B cell (primary cell): ENCODE measurements around the gene PRDM11. TPM values are rescaled to one million over a fixed set of nuclear protein-coding genes. Genes with fewer than 3 reads are reported as not detected.
A peak's percentile ranks its signal among the peaks of the same experiment; 100 is the strongest.

Experiments used
- ATAC-seq: fragments of 200-7000 bp; cut with Tn5 transposase; one replicate; pipeline ENCODE4 v1.10.0; 2021; ENCODE audit warnings: low read depth, mild to moderate bottlenecking, moderate number of reproducible peaks, moderate library complexity
- CTCF ChIA-PET: fragments of 350-600 bp; sonication (Branson Sonifier 250); formaldehyde crosslinking; loops from one replicate; lab custom pipeline; 2021; ENCODE audit warnings: antibody characterized with exemption, inconsistent platforms; lab: Charles Lee
- POLR2A ChIA-PET: fragments of 350-600 bp; sonication (Branson Sonifier 250); formaldehyde crosslinking; loops from one replicate; lab custom pipeline; 2021; ENCODE audit warnings: antibody characterized with exemption; lab: Charles Lee
- DNase-seq: peaks from one replicate; pipeline ENCODE4 v3.0.0; 2013
- H2AFZ ChIP-seq: 2 replicates; pipeline ENCODE4 v1.6.1; 2012; ENCODE audit warnings: mild to moderate bottlenecking, low read depth, low read length; ENCODE audit not compliant: insufficient read depth, poor library complexity, severe bottlenecking
- H3K27ac ChIP-seq, 2 donors: 1 replicate in 1 of 2; 2 replicates in 1 of 2; pipeline ENCODE4 v1.5.1; 2012 to 2013; ENCODE audit warnings: low read length in 2 of 2, mild to moderate bottlenecking in 2 of 2, moderate library complexity in 1 of 2
- H3K27me3 ChIP-seq, 4 experiments: fragments of 200-600 bp in 1 of 4; sonication (generic) in 1 of 4; replicated peaks in 1 of 4; 1 replicate in 2 of 4; 2 replicates in 2 of 4; pipeline versions ENCODE4 v1.6.1 to v1.7.0; 2013 to 2016; ENCODE audit warnings: low read length in 3 of 4, mild to moderate bottlenecking in 2 of 4, mixed read lengths in 1 of 4, moderate library complexity in 1 of 4; ENCODE audit not compliant: insufficient read depth in 4 of 4, control insufficient read depth in 3 of 4; ENCODE audit errors: control extremely low read depth in 1 of 4
- H3K36me3 ChIP-seq, 2 experiments: replicated peaks in 1 of 2; 1 replicate in 1 of 2; 2 replicates in 1 of 2; pipeline versions ENCODE4 v1.6.1 to v1.7.1; 2013; ENCODE audit warnings: low read length in 1 of 2; ENCODE audit not compliant: insufficient read depth in 2 of 2, control insufficient read depth in 1 of 2; ENCODE audit errors: control extremely low read depth in 1 of 2, extremely low read depth in 1 of 2
- H3K4me1 ChIP-seq, 2 donors: fragments of 200-600 bp in 1 of 2; sonication (generic) in 1 of 2; 1 replicate in 1 of 2; 2 replicates in 1 of 2; pipeline versions ENCODE4 v1.5.1 to v1.6.1; 2013 to 2017; ENCODE audit warnings: low read length in 2 of 2; ENCODE audit not compliant: control insufficient read depth in 2 of 2, insufficient read depth in 2 of 2
- H3K4me2 ChIP-seq: replicated peaks from 2 replicates; pipeline ENCODE3; 2012; ENCODE audit warnings: mild to moderate bottlenecking, low read depth, low read length; ENCODE audit not compliant: poor library complexity, severe bottlenecking
- H3K4me3 ChIP-seq, 5 experiments: fragments of 200-600 bp in 1 of 5; sonication (generic) in 1 of 5; 1 replicate in 3 of 5; 2 replicates in 2 of 5; pipeline versions ENCODE4 v1.5.1 to v1.7.0; 2011 to 2016; ENCODE audit warnings: low read length in 4 of 5, mild to moderate bottlenecking in 4 of 5, low read depth in 2 of 5, control low read depth in 1 of 5, moderate library complexity in 1 of 5; ENCODE audit not compliant: insufficient read depth in 1 of 5; ENCODE audit errors: control extremely low read depth in 1 of 5, extremely low read depth in 1 of 5
- H3K79me2 ChIP-seq: fragments of 200-600 bp; sonication (generic); one replicate; pipeline ENCODE4 v1.6.0; 2016; ENCODE audit warnings: low read length; ENCODE audit not compliant: control insufficient read depth, insufficient read depth
- H3K9ac ChIP-seq: fragments of 200-600 bp; sonication (generic); 2 replicates; pipeline ENCODE4 v1.6.1; 2017; ENCODE audit warnings: mild to moderate bottlenecking, low read length, moderate library complexity
- H3K9me3 ChIP-seq, 3 donors: one replicate each; pipeline versions ENCODE4 v1.6.1 to v1.7.1; 2013; ENCODE audit warnings: low read length in 2 of 3; ENCODE audit not compliant: control insufficient read depth in 2 of 3, insufficient read depth in 1 of 3; ENCODE audit errors: control extremely low read depth in 1 of 3
- H4K20me1 ChIP-seq: 2 replicates; pipeline ENCODE4 v1.6.0; 2012; ENCODE audit warnings: mild to moderate bottlenecking, low read length; ENCODE audit not compliant: insufficient read depth, control insufficient read depth, poor library complexity, severe bottlenecking
- H3K27ac Mint-ChIP-seq: one replicate; pipeline ENCODE4 v1.8.0; 2021; ENCODE audit warnings: mixed read lengths
- H3K27me3 Mint-ChIP-seq: one replicate; pipeline ENCODE4 v1.8.0; 2021; ENCODE audit warnings: mixed read lengths
- H3K4me1 Mint-ChIP-seq: one replicate; pipeline ENCODE4 v1.8.0; 2021; ENCODE audit warnings: mixed read lengths
- H3K4me3 Mint-ChIP-seq: one replicate; pipeline ENCODE4 v1.8.0; 2021; ENCODE audit warnings: mixed read lengths
- H3K9me3 Mint-ChIP-seq: one replicate; pipeline ENCODE4 v1.8.0; 2022; ENCODE audit warnings: mixed read lengths; ENCODE audit not compliant: insufficient read depth
- CTCF ChIP-seq: fragments of 200-600 bp; IDR thresholded peaks from one replicate; pipeline ENCODE4 v1.8.0; 2022; ENCODE audit warnings: antibody characterized with exemption, mild to moderate bottlenecking
- EZH2 ChIP-seq: IDR thresholded peaks from 2 replicates; pipeline ENCODE4 v1.6.1; 2012; ENCODE audit warnings: borderline replicate concordance, low read depth, mild to moderate bottlenecking, moderate library complexity, low read length; ENCODE audit not compliant: insufficient read depth, poor library complexity, severe bottlenecking
- WGBS: methylation state at CpG from one replicate; pipeline ENCODE4 v1.1.5; 2013; ENCODE audit warnings: missing lambda C conversion rate; ENCODE audit not compliant: insufficient coverage; 5-methylcytosine and 5-hydroxymethylcytosine counted together
- intact Hi-C: fragments of 100-400 bp; cut with micrococcal nuclease; formaldehyde crosslinking; loops from one replicate; pipeline ENCODE4 v1.10.0; 2022
- polyA plus RNA-seq: library from polyadenylated mRNA; depleted of rRNA; stranded (reverse); fragments of >200 nt; gene quantifications from 2 replicates; pipeline ENCODE4 v1.2.3, GENCODE V29; 2012
- total RNA-seq, 2 donors: library from RNA; stranded (reverse); fragments of 120-200 nt in 1 of 2; gene quantifications; 1 replicate in 1 of 2; 2 replicates in 1 of 2; pipeline versions ENCODE4 v1.2.3 to v1.2.4, GENCODE V29; 2013 to 2022

PRDM11 gene
- total and polyA plus RNA-seq, 2 donors (not counting 1 experiment from before 2014, with no cell fraction given) = 9.5 to 26.2 TPM

GRCh38 chr11:45147891-45148675 is 1.6 kb downstream of the PRDM11 start:
- intact Hi-C loops = loop anchor here (1.0 to 5.0 kb wide), 8 partner anchors 31 to 1554 kb away; partner anchors contain the start of genes ARHGAP1, CD82, TP53I11 and ZNF408
- 92% methylated on average over 4 of the region's 12 CpGs for WGBS
- Mint-ChIP-seq H3K27me3 (peaks cover 9% of the 10 kb centered on the region), H3K4me1 (peaks cover 42% of the 10 kb centered on the region), H3K27ac (peak overlapping the region; percentile 95), H3K4me3 (peak overlapping the region; percentile 92), H3K9me3 (no peaks in the 10 kb centered on the region)
- no peak for DNase-seq
- Histone ChIP-seq H3K27me3 (peaks cover 0 to 12% (median 8%) of the 10 kb centered on the region in 4 experiments), H3K4me2 (peak overlapping the region; percentile 88), H3K4me1 (peaks cover 19 to 27% of the 10 kb centered on the region in 2 donors), H2AFZ (peak overlapping the region; percentile 90), H3K4me3 (peak overlapping the region in 4 of 5 experiments; percentile 71 to 92 (median 78)), H3K9me3 (peaks cover 0 to 8% (median 0%) of the 10 kb centered on the region in 3 donors), H3K79me2 (peaks cover 70% of the 10 kb centered on the region), H4K20me1 (peaks cover 40% of the 10 kb centered on the region), H3K9ac (peak overlapping the region; percentile 86), H3K36me3 (no peaks in the 10 kb centered on the region), H3K27ac (no peak overlapping the region)
- CTCF ChIA-PET = no interaction called here
- ATAC-seq = no peak
- POLR2A ChIA-PET = no interaction called here
- TF ChIP-seq CTCF (no peak), EZH2 (no peak)

DNA sequence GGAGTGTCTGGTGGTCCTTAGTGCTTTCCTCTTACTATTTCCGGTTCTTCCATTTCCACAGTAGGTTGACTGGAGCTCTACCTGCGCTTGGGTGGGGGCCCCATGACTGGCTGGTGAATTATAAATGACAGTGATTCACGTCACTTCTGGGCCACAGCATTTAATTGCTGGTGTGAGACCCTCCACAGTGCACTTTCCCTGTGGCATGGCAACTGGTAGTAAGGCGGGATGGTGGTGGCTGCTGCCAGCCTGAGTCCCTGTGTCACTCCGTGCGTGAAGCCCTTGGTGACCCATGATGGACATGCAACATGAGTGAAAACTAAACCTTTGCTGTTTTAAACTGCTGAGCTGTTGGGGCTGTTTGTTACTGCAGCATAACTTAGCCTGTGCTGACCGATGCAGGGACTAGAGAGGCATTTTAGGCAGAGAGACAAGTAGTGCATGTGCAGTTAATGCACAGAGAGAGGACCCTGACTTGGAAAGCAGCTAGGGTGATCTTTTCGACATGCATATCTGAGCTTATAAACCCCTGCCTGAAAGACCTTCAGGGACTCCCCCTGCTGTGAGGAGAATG is 3.1 kb downstream of the PRDM11 start:
- intact Hi-C loops = loop anchor here (5.0 kb wide), 3 partner anchors 122 to 1553 kb away; partner anchors contain the start of genes ARHGAP1, CD82 and ZNF408
- no peak overlapping the region for H3K9ac ChIP-seq
- no peak overlapping the region for H3K4me3 ChIP-seq
- H3K27ac Mint-ChIP-seq = no peak overlapping the region
- H3K79me2 ChIP-seq = peaks cover 85% of the 10 kb centered on the region
- no peak overlapping the region for H3K27ac ChIP-seq
- H3K4me3 Mint-ChIP-seq = peak overlapping the region; percentile 92
- WGBS = 92% methylated on average over 6 of the region's 8 CpGs
- no peak overlapping the region for H3K4me2 ChIP-seq
- no peaks in the 10 kb centered on the region for H3K36me3 ChIP-seq
- no peak for TF ChIP-seq CTCF
- TF ChIP-seq EZH2 = no peak
- DNase-seq (no peak), ATAC-seq (no peak)
- H4K20me1 ChIP-seq = peaks cover 55% of the 10 kb centered on the region
- peaks cover 46% of the 10 kb centered on the region for H3K4me1 Mint-ChIP-seq
- peaks cover 2% of the 10 kb centered on the region for H3K27me3 Mint-ChIP-seq
- peaks cover 0 to 12% (median 8%) of the 10 kb centered on the region in 4 experiments for H3K27me3 ChIP-seq
- POLR2A ChIA-PET = interaction anchor here (0.5 kb wide), 1 partner anchor 1065 kb away, joined by 3 read pairs; no protein-coding TSS in a partner anchor
- peaks cover 0 to 8% (median 0%) of the 10 kb centered on the region in 3 donors for H3K9me3 ChIP-seq
- H3K4me1 ChIP-seq = peaks cover 19 to 27% of the 10 kb centered on the region in 2 donors
- CTCF ChIA-PET = no interaction called here
- H2AFZ ChIP-seq = no peak overlapping the region
- H3K9me3 Mint-ChIP-seq = no peaks in the 10 kb centered on the region
